Measurements from ENCODE around the gene DPP7.

DNA sequence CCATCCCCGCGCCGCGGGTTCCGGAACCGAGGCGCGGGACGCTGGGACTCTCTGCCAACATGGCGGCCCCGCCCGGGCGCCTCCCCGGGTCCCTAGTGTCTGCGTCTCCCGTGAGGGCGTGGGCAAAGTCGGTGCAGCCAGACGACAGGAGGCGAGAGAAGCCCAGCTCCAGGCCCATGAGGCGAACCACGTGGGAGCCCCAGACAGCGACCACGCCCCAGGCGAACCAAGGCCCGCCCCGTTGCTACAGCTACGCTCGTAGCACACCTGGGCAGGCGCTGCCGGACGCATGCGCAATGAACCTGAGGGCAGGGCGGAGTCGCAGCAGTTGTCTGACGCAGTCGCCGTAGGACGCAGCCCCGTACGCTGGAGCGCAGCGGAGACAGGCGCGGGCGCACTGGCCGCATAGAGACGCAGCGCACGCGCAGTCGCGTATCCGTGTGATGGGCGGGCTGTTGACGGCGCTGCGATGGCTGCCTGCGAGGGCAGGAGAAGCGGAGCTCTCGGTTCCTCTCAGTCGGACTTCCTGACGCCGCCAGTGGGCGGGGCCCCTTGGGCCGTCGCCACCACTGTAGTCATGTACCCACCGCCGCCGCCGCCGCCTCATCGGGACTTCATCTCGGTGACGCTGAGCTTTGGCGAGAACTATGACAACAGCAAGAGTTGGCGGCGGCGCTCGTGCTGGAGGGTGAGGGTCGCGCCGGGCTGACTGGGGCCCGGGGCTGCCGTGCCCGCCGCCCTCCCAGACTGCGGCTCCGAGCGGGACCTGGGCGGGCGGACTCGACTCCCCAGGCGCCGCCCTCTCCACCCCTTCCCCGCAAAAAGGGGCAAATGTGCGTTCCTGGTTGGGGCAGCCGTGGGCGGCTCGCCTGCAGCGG, 27.8 kb downstream of the DPP7 start, which contains the start of gene MAN1B1:
- TF ChIP-seq TAF1 (IDR thresholded peaks at IDR 0.05; ENCODE audit: borderline replicate concordance, insufficient read depth, low read length), result peak; percentile 83; the same call in 1 of the 2 replicates
- no peak for TF ChIP-seq FOXP2 (optimal IDR thresholded peaks at IDR 0.05; ENCODE audit: borderline replicate concordance, extremely low read depth, extremely low read length, insufficient read depth)
- TF ChIP-seq, protein P1, sequence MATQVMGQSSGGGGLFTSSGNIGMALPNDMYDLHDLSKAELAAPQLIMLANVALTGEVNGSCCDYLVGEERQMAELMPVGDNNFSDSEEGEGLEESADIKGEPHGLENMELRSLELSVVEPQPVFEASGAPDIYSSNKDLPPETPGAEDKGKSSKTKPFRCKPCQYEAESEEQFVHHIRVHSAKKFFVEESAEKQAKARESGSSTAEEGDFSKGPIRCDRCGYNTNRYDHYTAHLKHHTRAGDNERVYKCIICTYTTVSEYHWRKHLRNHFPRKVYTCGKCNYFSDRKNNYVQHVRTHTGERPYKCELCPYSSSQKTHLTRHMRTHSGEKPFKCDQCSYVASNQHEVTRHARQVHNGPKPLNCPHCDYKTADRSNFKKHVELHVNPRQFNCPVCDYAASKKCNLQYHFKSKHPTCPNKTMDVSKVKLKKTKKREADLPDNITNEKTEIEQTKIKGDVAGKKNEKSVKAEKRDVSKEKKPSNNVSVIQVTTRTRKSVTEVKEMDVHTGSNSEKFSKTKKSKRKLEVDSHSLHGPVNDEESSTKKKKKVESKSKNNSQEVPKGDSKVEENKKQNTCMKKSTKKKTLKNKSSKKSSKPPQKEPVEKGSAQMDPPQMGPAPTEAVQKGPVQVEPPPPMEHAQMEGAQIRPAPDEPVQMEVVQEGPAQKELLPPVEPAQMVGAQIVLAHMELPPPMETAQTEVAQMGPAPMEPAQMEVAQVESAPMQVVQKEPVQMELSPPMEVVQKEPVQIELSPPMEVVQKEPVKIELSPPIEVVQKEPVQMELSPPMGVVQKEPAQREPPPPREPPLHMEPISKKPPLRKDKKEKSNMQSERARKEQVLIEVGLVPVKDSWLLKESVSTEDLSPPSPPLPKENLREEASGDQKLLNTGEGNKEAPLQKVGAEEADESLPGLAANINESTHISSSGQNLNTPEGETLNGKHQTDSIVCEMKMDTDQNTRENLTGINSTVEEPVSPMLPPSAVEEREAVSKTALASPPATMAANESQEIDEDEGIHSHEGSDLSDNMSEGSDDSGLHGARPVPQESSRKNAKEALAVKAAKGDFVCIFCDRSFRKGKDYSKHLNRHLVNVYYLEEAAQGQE (IDR thresholded peaks at IDR 0.05; ENCODE audit: insufficient read depth in 1 of 2, low read depth in 2 of 2, low read length in 2 of 2), result no peak
- TF ChIP-seq POLR2AphosphoS5 (IDR thresholded peaks at IDR 0.05; ENCODE audit: low read depth, low read length), result peak; percentile 63
- TF ChIP-seq SIN3A (IDR thresholded peaks at IDR 0.05; ENCODE audit: borderline replicate concordance, insufficient read depth, low read length), result peak; percentile 81; the same call in 1 of the 2 replicates

All from PFSK-1 (cell line).